ENCODE data around the gene ZAR1L.

DNA sequence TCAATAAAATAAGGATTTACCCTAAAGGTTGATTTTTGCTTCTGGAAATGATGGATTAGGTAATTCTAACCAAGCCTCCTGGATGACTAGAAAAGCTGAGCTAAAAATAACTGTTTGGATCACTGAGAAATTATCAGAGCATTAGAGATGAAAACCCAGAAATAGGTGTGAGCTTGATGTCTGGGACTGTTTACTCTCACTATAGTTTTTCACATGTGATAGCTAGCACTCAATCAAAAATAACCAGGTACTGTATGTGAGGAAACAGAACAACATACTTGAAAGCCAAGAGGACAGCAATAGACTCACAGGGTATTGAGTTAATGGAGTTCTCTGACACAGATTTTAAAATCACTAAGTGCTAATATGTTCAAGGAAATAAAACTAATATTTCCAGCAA lies 9.5 kb downstream of the ZAR1L start:
- no peak for TF ChIP-seq CTCF (IDR thresholded peaks at IDR 0.05)
- no peak for TF ChIP-seq POLR2AphosphoS5 (IDR thresholded peaks at IDR 0.05)
- TF ChIP-seq POLR2A (IDR thresholded peaks at IDR 0.05) = no peak
- TF ChIP-seq EP300 (IDR thresholded peaks at IDR 0.05; ENCODE audit: low read depth) = no peak

Data from transverse colon (tissue), 4 donors.